ENCODE measurements around the gene GNAS-AS1.

GNAS-AS1 gene

GRCh38 chr20:58776109-58776508 lies 74.6 kb downstream of the GNAS-AS1 start:
- no peak for DNase-seq

GRCh38 chr20:58775371-58775770 lies 75.3 kb downstream of the GNAS-AS1 start:
- DNase-seq, result no peak

GRCh38 chr20:58774667-58775263 lies 75.9 kb downstream of the GNAS-AS1 start:
- DNase-seq, result no peak

GRCh38 chr20:58774214-58774613 lies 76.5 kb downstream of the GNAS-AS1 start:
- DNase-seq, result no peak

GRCh38 chr20:58772786-58773185 lies 77.9 kb downstream of the GNAS-AS1 start:
- DNase-seq, result no peak

Data from fibroblast of skin of right quadriceps (primary cell).